BLaER1 (cell line): Measurements from ENCODE around the gene ANKFN1.
"Not testable (repeated sequence)": the region's sequence is repeated elsewhere in the genome, so short reads cannot be mapped to it uniquely, and the experiment has no call there.

Source experiments
- H3K27ac ChIP-seq: shearing (Covaris generic); formaldehyde crosslinking; 2 replicates; pipeline ENCODE4 v1.8.1; 2022
- H3K27me3 ChIP-seq: shearing (Covaris generic); formaldehyde crosslinking; 2 replicates; pipeline ENCODE4 v1.8.1; 2022
- H3K36me3 ChIP-seq: shearing (Covaris generic); formaldehyde crosslinking; 2 replicates; pipeline ENCODE4 v1.8.1; 2022
- H3K4me1 ChIP-seq: shearing (Covaris generic); formaldehyde crosslinking; 2 replicates; pipeline ENCODE4 v1.8.1; 2022
- H3K4me2 ChIP-seq: shearing (Covaris generic); formaldehyde crosslinking; 2 replicates; pipeline ENCODE4 v1.8.1; 2022
- H3K4me3 ChIP-seq: shearing (Covaris generic); formaldehyde crosslinking; 2 replicates; pipeline ENCODE4 v1.8.1; 2022
- H3K9ac ChIP-seq: shearing (Covaris generic); formaldehyde crosslinking; 2 replicates; pipeline ENCODE4 v1.8.1; 2022
- H3K9me3 ChIP-seq: shearing (Covaris generic); formaldehyde crosslinking; 2 replicates; pipeline ENCODE4 v1.8.1; 2022
- H4K20me1 ChIP-seq: shearing (Covaris generic); formaldehyde crosslinking; 2 replicates; pipeline ENCODE4 v1.8.1; 2022
- Cebpa-rat ChIP-seq: shearing (Covaris generic); IDR thresholded peaks from 2 replicates; pipeline ENCODE4 v1.8.1; 2022

ANKFN1 gene

DNA sequence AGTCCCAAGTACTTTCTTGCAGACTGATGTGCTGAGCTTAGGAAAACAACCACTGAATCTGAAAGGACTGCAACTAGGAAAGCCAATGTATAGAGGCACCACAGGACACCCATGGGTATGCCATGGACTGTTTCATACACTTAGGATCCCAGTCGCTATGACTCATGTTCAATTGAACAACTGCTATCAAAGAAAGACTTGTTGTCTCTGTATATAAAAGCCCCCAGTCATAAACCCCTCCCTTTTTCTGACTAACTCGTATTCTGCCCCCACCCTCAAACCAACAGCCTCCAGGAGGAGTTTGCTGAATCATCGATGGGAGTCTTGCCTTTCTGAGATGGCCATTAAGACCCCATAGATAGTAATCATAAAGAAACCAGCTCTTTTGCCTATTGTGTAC, 205.4 kb downstream of the ANKFN1 start:
- no peaks in the 10 kb centered on the region for H4K20me1 ChIP-seq
- no peak overlapping the region for H3K9ac ChIP-seq
- no peak overlapping the region for H3K4me3 ChIP-seq
- no peak overlapping the region for H3K27ac ChIP-seq
- TF ChIP-seq Cebpa-rat: no peak
- H3K9me3 ChIP-seq: no peaks in the 10 kb centered on the region
- H3K4me2 ChIP-seq: no peak overlapping the region
- no peaks in the 10 kb centered on the region for H3K4me1 ChIP-seq
- no peaks in the 10 kb centered on the region for H3K36me3 ChIP-seq
- no peaks in the 10 kb centered on the region for H3K27me3 ChIP-seq

DNA sequence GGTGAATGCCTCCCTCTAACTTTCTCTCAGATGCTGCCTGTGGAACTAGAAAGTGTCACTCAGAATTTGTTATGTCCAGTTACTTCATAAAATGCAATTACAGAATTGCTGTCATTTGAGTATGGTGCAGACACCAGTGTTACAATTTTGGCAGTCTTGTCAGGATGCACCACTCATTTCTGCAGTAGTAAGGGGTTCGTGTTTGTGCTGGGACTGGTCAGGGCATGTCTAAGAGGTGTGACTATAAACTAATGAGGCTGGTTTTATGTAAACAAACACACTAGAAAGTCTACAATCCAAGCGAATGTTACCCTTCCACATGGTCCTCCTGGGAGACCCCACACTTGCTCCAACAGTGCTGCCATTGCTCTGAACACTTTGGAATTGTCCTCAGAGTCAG, 206.2 kb downstream of the ANKFN1 start:
- no peak overlapping the region for H3K4me3 ChIP-seq
- no peaks in the 10 kb centered on the region for H3K4me1 ChIP-seq
- H3K9me3 ChIP-seq: no peaks in the 10 kb centered on the region
- no peak for TF ChIP-seq Cebpa-rat
- no peak overlapping the region for H3K4me2 ChIP-seq
- H3K27ac ChIP-seq: no peak overlapping the region
- H3K9ac ChIP-seq: no peak overlapping the region
- no peaks in the 10 kb centered on the region for H3K27me3 ChIP-seq
- H3K36me3 ChIP-seq: no peaks in the 10 kb centered on the region
- no peaks in the 10 kb centered on the region for H4K20me1 ChIP-seq

- Histone ChIP-seq H3K9me3 (no peaks in the 10 kb centered on the region), H3K27me3 (no peaks in the 10 kb centered on the region), H3K4me1 (peaks cover 8% of the 10 kb centered on the region), H3K4me2 (no peak overlapping the region), H4K20me1 (no peaks in the 10 kb centered on the region), H3K27ac (no peak overlapping the region), H3K9ac (no peak overlapping the region), H3K36me3 (no peaks in the 10 kb centered on the region), H3K4me3 (no peak overlapping the region)
- no peak for TF ChIP-seq Cebpa-rat
These were observed 214.1 kb downstream of the ANKFN1 start for GRCh38 chr17:56367366-56367765.

GRCh38 chr17:56373981-56374833, 220.9 kb downstream of the ANKFN1 start:
- no peak overlapping the region for H3K4me3 ChIP-seq
- H3K36me3 ChIP-seq: no peaks in the 10 kb centered on the region
- H3K27me3 ChIP-seq: no peaks in the 10 kb centered on the region
- H3K9me3 ChIP-seq: no peaks in the 10 kb centered on the region
- H3K27ac ChIP-seq: no peak overlapping the region
- no peak for TF ChIP-seq Cebpa-rat
- no peak overlapping the region for H3K9ac ChIP-seq
- peaks cover 24% of the 10 kb centered on the region for H3K4me1 ChIP-seq
- H4K20me1 ChIP-seq: no peaks in the 10 kb centered on the region
- no peak overlapping the region for H3K4me2 ChIP-seq

GRCh38 chr17:56389356-56389755, 236.1 kb downstream of the ANKFN1 start:
- Histone ChIP-seq H3K36me3 (no peaks in the 10 kb centered on the region), H3K27me3 (no peaks in the 10 kb centered on the region), H3K9me3 (no peaks in the 10 kb centered on the region), H4K20me1 (no peaks in the 10 kb centered on the region), H3K9ac (no peak overlapping the region), H3K4me3 (no peak overlapping the region), H3K27ac (no peak overlapping the region), H3K4me2 (no peak overlapping the region), H3K4me1 (0 out of 2 replicates have a peak, but pooled peaks cover under 1% of the 10 kb centered on the region)
- no peak for TF ChIP-seq Cebpa-rat

DNA sequence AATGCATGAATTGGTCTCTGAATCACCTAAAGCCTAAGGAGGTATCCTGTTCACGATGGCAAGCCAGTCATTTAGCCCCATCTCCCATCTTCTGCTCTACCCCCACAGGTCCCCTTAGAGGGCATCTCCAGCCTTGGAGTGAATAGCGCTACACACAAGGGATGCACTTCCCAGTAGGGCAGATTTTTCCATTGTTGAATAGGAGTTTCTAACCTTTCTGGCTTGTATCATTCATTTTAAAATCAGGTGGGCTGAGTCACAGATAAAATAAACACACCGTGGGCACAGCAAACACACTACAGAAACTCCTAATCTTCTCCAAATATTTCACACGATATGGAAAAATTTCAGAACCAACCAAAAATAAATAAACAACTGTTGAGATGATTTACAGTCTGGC, 239.0 kb downstream of the ANKFN1 start:
- Histone ChIP-seq H3K27ac (no peak overlapping the region), H3K4me2 (no peak overlapping the region), H3K9ac (no peak overlapping the region), H3K4me1 (0 out of 2 replicates have a peak, but pooled peaks cover 6% of the 10 kb centered on the region), H3K9me3 (no peaks in the 10 kb centered on the region), H3K27me3 (no peaks in the 10 kb centered on the region), H4K20me1 (no peaks in the 10 kb centered on the region), H3K4me3 (no peak overlapping the region), H3K36me3 (no peaks in the 10 kb centered on the region)
- no peak for TF ChIP-seq Cebpa-rat

DNA sequence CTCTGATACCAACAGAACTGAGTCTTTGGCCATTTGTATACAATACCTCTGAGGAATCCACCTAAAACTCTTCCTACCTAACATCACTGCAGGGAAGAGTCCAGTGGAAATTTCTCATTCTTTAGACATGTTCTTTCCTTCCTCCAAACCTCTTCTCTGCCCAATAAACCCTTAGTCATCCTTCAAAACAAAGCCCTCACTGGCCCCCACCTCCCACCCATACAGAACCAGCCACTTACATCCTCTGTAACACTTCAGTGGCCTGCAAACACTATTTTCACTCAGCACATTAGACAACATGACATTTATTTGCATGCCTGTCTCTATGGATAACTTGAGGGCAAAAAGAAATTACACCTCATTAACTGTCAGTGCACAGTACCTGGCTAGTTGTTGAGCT, 239.9 kb downstream of the ANKFN1 start:
- no peak for TF ChIP-seq Cebpa-rat
- no peak overlapping the region for H3K9ac ChIP-seq

GRCh38 chr17:56395787-56396186, 242.5 kb downstream of the ANKFN1 start:
- Histone ChIP-seq H4K20me1 (no peaks in the 10 kb centered on the region), H3K4me3 (no peak overlapping the region), H3K9ac (no peak overlapping the region), H3K4me2 (no peak overlapping the region), H3K36me3 (no peaks in the 10 kb centered on the region), H3K9me3 (no peaks in the 10 kb centered on the region), H3K27ac (no peak overlapping the region), H3K4me1 (0 out of 2 replicates have a peak, but pooled peaks cover 6% of the 10 kb centered on the region), H3K27me3 (no peaks in the 10 kb centered on the region)
- TF ChIP-seq Cebpa-rat: no peak

More for the DNA sequence above, 239.9 kb downstream of the ANKFN1 start:
- Histone ChIP-seq H3K4me3 (no peak overlapping the region), H3K27ac (no peak overlapping the region), H3K4me1 (0 out of 2 replicates have a peak, but pooled peaks cover 6% of the 10 kb centered on the region), H3K4me2 (no peak overlapping the region), H4K20me1 (no peaks in the 10 kb centered on the region), H3K36me3 (no peaks in the 10 kb centered on the region), H3K27me3 (no peaks in the 10 kb centered on the region), H3K9me3 (no peaks in the 10 kb centered on the region)

DNA sequence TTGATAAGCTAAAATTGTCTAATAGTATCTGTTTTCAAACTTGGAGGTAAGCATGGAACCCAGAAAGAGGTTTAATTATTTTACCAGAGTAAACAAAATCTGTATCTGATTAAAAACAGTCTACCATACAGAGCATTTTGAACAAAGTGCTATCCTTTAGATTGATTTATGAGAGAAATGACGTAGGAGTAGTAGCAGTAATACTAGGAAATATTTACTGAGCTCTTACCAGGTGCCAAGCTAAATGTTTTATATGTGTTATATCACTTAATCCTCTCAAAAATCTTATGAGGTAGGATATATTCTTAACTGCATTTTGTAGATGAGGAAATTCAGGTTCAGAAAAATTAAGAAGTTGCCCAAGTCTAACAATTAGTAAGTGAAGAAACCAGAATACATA, 253.8 kb downstream of the ANKFN1 start:
- peaks cover 9% of the 10 kb centered on the region for H3K4me1 ChIP-seq
- H3K9me3 ChIP-seq: no peaks in the 10 kb centered on the region
- no peak overlapping the region for H3K27ac ChIP-seq
- H3K4me2 ChIP-seq: peak overlapping the region; percentile 39
- no peak overlapping the region for H3K9ac ChIP-seq
- no peak for TF ChIP-seq Cebpa-rat
- no peaks in the 10 kb centered on the region for H4K20me1 ChIP-seq
- H3K4me3 ChIP-seq: no peak overlapping the region
- no peaks in the 10 kb centered on the region for H3K36me3 ChIP-seq
- no peaks in the 10 kb centered on the region for H3K27me3 ChIP-seq

DNA sequence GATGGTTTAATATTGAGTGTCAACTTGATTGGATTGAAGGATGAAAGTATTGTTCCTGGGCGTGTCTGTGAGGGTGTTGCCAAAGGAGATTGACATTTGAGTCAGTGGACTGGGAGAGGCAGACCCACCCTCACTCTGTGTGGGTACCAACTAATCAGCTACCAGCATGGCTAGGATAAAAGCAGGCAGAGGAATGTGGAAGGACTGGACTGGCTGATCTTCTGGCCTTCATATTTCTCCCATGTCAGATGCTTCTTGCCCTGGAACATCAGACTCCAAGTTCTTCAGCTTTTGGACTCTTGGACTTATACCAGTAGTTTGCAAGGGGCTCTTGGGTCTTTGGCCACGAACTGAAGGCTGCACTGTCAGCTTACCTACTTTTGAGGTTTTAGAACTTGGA, 259.1 kb downstream of the ANKFN1 start:
- not testable (repeated sequence) for H3K9ac ChIP-seq, H3K36me3 ChIP-seq, H3K4me1 ChIP-seq, H3K4me3 ChIP-seq, H4K20me1 ChIP-seq, H3K27me3 ChIP-seq, H3K4me2 ChIP-seq, H3K27ac ChIP-seq
- peaks cover 16% of the 10 kb centered on the region for H3K9me3 ChIP-seq
